ENCODE measurements around the gene TGM6.

DNA sequence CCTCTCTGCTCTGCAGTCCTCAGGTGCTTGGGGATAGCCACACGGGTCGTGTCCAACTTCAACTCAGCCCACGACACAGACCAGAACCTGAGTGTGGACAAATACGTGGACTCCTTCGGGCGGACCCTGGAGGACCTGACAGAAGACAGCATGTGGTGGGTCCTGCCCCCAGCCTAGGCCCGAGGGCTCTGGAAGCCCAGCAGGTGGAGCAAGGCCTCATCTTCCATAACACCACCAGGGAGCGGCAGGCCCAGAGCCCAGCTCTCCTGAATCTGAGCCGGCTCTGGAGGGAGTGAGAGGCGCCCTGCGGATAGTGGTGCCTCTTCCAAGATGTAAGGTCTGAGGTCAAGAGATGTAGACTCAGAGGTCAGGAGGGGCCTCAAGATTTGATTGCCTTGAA, 19.6 kb downstream of the TGM6 start:
- TF ChIP-seq POLR2A (IDR thresholded peaks at IDR 0.05) (no peak), CTCF (IDR thresholded peaks at IDR 0.05) (no peak)

Measured in uterus (tissue), 2 donors.